ENCODE measurements around the gene GRWD1. TPM values are rescaled to one million over a fixed set of nuclear protein-coding genes. Genes with fewer than 3 reads are reported as not detected.

Gene GRWD1
- total RNA-seq, 2 experiments from 2014 or later = 21.4 to 21.7 TPM

DNA sequence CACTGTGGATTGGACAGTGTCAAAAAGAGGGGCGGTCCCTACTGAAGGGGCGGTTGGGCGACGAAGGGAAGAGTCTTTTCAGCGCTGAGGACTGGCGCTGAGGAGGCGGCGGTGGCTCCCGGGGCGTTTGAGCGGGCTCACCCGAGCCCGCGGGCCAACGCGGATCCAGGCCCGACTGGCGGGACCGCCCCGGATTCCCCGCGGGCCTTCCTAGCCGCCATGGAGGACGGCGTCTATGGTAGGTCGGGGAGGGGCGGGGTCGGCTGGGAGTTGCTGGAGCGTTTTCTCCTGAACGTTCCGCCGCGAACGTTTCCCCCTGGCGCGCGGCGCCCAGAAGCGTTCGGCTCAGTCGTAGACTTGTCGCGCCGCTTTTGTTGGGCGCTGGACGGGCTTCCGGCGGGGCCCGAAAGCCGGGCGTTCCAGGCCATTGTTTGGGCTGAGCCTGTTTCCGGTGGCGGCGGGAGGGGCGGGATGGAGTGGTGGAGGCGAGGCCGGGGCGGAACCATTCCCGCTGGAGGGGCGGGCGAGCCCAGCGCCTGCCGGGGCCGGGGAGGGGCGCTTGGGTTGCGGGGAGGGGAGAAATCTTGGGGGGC, 23.6 kb downstream of the GRWD1 start, which contains the start of gene CYTH2:
CYTH2 (plus strand) TSS at position 81 of the 593 bp plus-strand sequence; CDS start at position 220, 139 bp downstream.
- no peak for ATAC-seq (ENCODE audit: poor library complexity)
- peak within 1 kb of the TSS; percentile 79 to 91 for H3K27ac ChIP-seq (ENCODE audit: low read depth in 1 of 2, low read length in 2 of 2)
- POLR2A ChIA-PET = interaction anchor here (1.6 to 1.7 kb wide), 2 partner anchors 11 to 78 kb away, joined by 3 to 18 read pairs; partner anchors contain the start of gene KDELR1
- peak within 1 kb of the TSS; percentile 82 for H3K27ac Mint-ChIP-seq
- H3K4me1 ChIP-seq (ENCODE audit: insufficient read depth, low read length) = peaks cover 22% of the 10 kb centered on the region
- H3K27me3 ChIP-seq (ENCODE audit: control insufficient read depth in 1 of 2, insufficient read depth in 2 of 2, low read length in 2 of 2) = no peaks in the 10 kb centered on the region
- H3K4me3 ChIP-seq (ENCODE audit: low read length) = peak within 1 kb of the TSS; percentile 96
- peaks cover 40% of the 10 kb centered on the region for H3K36me3 ChIP-seq (ENCODE audit: insufficient read depth, low read length)
- H3K27me3 Mint-ChIP-seq = no peaks in the 10 kb centered on the region
- DNase-seq = peak in 12 of 14 experiments; percentile 53 to 84 (median 67)
- CTCF ChIA-PET = interaction anchor here (0.7 to 1.0 kb wide), 3 partner anchors 20 to 140 kb away, joined by 3 read pairs; no protein-coding TSS in a partner anchor
- peaks cover 43% of the 10 kb centered on the region for H3K36me3 Mint-ChIP-seq (ENCODE audit: low read depth)
- peaks cover 21% of the 10 kb centered on the region for H3K4me1 Mint-ChIP-seq (ENCODE audit: low read depth)
- intact Hi-C loops (cut with DNase I, micrococcal nuclease) = loop anchor here (2.0 to 5.0 kb wide), 4 partner anchors 25 to 523 kb away; partner anchors contain the start of genes GRWD1 (in 1 of the 2), GYS1 (in 1 of the 2), RUVBL2 (in 1 of the 2) and TMEM143 (in 1 of the 2)
- H3K4me3 Mint-ChIP-seq = peak within 1 kb of the TSS; percentile 90
- H3K9me3 Mint-ChIP-seq = no peaks in the 10 kb centered on the region
- TF ChIP-seq, protein P1, sequence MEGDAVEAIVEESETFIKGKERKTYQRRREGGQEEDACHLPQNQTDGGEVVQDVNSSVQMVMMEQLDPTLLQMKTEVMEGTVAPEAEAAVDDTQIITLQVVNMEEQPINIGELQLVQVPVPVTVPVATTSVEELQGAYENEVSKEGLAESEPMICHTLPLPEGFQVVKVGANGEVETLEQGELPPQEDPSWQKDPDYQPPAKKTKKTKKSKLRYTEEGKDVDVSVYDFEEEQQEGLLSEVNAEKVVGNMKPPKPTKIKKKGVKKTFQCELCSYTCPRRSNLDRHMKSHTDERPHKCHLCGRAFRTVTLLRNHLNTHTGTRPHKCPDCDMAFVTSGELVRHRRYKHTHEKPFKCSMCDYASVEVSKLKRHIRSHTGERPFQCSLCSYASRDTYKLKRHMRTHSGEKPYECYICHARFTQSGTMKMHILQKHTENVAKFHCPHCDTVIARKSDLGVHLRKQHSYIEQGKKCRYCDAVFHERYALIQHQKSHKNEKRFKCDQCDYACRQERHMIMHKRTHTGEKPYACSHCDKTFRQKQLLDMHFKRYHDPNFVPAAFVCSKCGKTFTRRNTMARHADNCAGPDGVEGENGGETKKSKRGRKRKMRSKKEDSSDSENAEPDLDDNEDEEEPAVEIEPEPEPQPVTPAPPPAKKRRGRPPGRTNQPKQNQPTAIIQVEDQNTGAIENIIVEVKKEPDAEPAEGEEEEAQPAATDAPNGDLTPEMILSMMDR (IDR thresholded peaks at IDR 0.05) = no peak
- H3K9me3 ChIP-seq (ENCODE audit: control insufficient read depth in 1 of 2, insufficient read depth in 1 of 2, low read length in 2 of 2) = no peaks in the 10 kb centered on the region

DNA sequence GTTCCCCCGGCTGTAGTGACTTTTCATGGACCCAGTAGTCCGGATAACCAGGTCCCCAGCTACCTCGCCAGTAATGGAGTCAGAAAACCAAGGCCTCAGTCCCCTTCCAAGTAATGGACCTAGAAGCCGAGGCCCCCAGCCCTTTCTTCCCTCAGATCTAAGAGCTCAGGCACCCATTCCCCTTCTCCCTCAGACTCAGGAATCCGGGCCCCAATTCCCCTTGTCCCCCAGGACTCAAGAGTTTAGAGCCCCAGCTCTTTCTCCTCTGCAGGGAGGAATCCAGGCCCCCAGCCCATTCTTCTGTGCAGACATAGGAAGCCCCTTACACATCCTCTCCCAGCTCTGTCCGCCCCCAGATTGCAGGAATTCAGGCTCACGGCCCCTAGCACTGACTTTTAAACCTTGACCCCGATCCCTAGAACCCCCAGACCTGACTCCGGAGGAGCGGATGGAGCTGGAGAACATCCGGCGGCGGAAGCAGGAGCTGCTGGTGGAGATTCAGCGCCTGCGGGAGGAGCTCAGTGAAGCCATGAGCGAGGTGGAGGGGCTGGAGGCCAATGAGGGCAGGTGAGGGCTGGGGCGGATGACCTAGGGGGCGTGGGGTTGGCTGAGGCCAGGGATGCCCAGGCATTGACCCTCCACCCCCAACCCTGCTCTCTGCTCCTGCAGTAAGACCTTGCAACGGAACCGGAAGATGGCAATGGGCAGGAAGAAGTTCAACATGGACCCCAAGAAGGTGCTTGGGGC, 24.3 kb downstream of the GRWD1 start:
- H3K4me3 Mint-ChIP-seq = peak overlapping the region; percentile 90
- H3K27ac Mint-ChIP-seq = peak overlapping the region; percentile 82
- Histone ChIP-seq H3K27ac (ENCODE audit: low read depth in 1 of 2, low read length in 2 of 2) (peak overlapping the region; percentile 79 to 91), H3K36me3 (ENCODE audit: insufficient read depth, low read length) (peaks cover 46% of the 10 kb centered on the region), H3K4me1 (ENCODE audit: insufficient read depth, low read length) (peaks cover 22% of the 10 kb centered on the region), H3K27me3 (ENCODE audit: control insufficient read depth in 1 of 2, insufficient read depth in 2 of 2, low read length in 2 of 2) (no peaks in the 10 kb centered on the region), H3K4me3 (ENCODE audit: low read length) (peak overlapping the region; percentile 96), H3K9me3 (ENCODE audit: control insufficient read depth in 1 of 2, insufficient read depth in 1 of 2, low read length in 2 of 2) (no peaks in the 10 kb centered on the region)
- POLR2A ChIA-PET = interaction anchor here (1.4 to 1.7 kb wide), 3 partner anchors 10 to 79 kb away, joined by 3 to 18 read pairs (median 4); partner anchors contain the start of gene KDELR1
- DNase-seq (peak in 2 of 14 experiments; percentile 21 to 51), ATAC-seq (ENCODE audit: poor library complexity) (no peak)
- no peaks in the 10 kb centered on the region for H3K9me3 Mint-ChIP-seq
- peaks cover 49% of the 10 kb centered on the region for H3K36me3 Mint-ChIP-seq (ENCODE audit: low read depth)
- H3K27me3 Mint-ChIP-seq = no peaks in the 10 kb centered on the region
- intact Hi-C loops (cut with DNase I, micrococcal nuclease) = loop anchor here (2.0 to 10.0 kb wide), 5 partner anchors 25 to 645 kb away; partner anchors contain the start of genes C19orf73 (in 1 of the 2), GRWD1 (in 1 of the 2), GYS1 (in 1 of the 2) and LIN7B (in 1 of the 2)
- H3K4me1 Mint-ChIP-seq (ENCODE audit: low read depth) = peaks cover 21% of the 10 kb centered on the region
- TF ChIP-seq, protein P1 (IDR thresholded peaks at IDR 0.05) = no peak
- CTCF ChIA-PET = interaction anchor here (0.7 to 1.0 kb wide), 3 partner anchors 19 to 139 kb away, joined by 3 read pairs; no protein-coding TSS in a partner anchor

GRCh38 chr19:48470856-48471255, 25.1 kb downstream of the GRWD1 start:
- ATAC-seq (ENCODE audit: poor library complexity) (no peak), DNase-seq (no peak)
- CTCF ChIA-PET = no interaction called here
- Histone ChIP-seq H3K27ac (ENCODE audit: low read depth in 1 of 2, low read length in 2 of 2) (no peak overlapping the region), H3K4me1 (ENCODE audit: insufficient read depth, low read length) (peaks cover 26% of the 10 kb centered on the region), H3K4me3 (ENCODE audit: low read length) (no peak overlapping the region), H3K9me3 (ENCODE audit: control insufficient read depth in 1 of 2, insufficient read depth in 1 of 2, low read length in 2 of 2) (no peaks in the 10 kb centered on the region), H3K36me3 (ENCODE audit: insufficient read depth, low read length) (peaks cover 53% of the 10 kb centered on the region), H3K27me3 (ENCODE audit: control insufficient read depth in 1 of 2, insufficient read depth in 2 of 2, low read length in 2 of 2) (no peaks in the 10 kb centered on the region)
- POLR2A ChIA-PET = interaction anchor here (1.4 to 1.7 kb wide), 3 partner anchors 9 to 80 kb away, joined by 3 to 18 read pairs (median 4); partner anchors contain the start of gene KDELR1
- Mint-ChIP-seq H3K27ac (no peak overlapping the region), H3K36me3 (ENCODE audit: low read depth) (peaks cover 55% of the 10 kb centered on the region), H3K9me3 (no peaks in the 10 kb centered on the region), H3K4me1 (ENCODE audit: low read depth) (peaks cover 21% of the 10 kb centered on the region), H3K4me3 (peak overlapping the region; percentile 90), H3K27me3 (no peaks in the 10 kb centered on the region)
- TF ChIP-seq, protein P1 (IDR thresholded peaks at IDR 0.05) = no peak
- intact Hi-C loops (cut with DNase I, micrococcal nuclease) = loop anchor here in 1 of 2 experiments (10.0 kb wide), 1 partner anchor 644 kb away; the partner anchor contains the start of genes C19orf73, LIN7B and PPFIA3

Measured in CD4-positive, alpha-beta T cell (primary cell).